Superior temporal gyrus (tissue), 1 donor: ENCODE results near the gene SPTB.
"Not testable (repeated sequence)": the region's sequence is repeated elsewhere in the genome, so short reads cannot be mapped to it uniquely, and the experiment has no call there.

Source experiments
- DNase-seq: peaks from one replicate; pipeline ENCODE4 v3.0.0-alpha.2; 2016; ENCODE audit errors: extremely low spot score

The SPTB gene

DNA sequence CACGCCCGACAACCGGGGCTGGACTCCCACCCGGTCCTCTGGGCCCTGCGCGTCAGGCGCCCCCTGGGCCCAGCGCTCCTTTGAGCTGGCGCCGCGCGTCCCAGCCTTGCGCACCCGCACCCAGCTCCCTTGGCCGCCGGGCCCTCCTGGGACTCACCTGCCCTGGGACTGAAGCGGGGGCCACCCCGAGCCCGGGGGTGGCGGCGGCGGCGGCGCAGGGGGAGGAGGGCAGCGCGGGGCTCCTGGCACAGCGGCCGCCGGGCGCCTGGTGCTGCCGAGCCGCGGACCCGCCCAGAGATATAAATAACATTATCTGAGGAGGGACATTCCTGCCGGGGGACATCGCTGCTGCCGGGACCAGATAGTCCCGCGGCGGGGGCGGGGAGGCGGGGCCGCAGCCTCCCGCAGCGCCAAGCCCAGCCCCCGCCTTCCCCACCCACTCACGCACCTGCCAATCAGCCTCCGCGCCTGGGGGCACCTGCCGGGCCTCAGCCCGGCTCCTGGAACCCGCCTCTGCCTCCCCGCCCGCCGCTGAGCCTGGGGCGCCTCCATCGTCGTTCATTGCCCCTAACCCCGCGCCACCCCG lies at the start of gene SPTB:
Gene SPTB, minus strand, starts transcription at position 273 of the 586 bp plus-strand sequence. CDS start 56,813 bp downstream, outside the sequence.
- DNase-seq: no peak

- no peak for DNase-seq
Observed at GRCh38 chr14:64929014-64929359, 49.3 kb upstream of the SPTB start.

- DNase-seq: no peak
Observed at GRCh38 chr14:64928239-64929013, 48.7 kb upstream of the SPTB start.

DNA sequence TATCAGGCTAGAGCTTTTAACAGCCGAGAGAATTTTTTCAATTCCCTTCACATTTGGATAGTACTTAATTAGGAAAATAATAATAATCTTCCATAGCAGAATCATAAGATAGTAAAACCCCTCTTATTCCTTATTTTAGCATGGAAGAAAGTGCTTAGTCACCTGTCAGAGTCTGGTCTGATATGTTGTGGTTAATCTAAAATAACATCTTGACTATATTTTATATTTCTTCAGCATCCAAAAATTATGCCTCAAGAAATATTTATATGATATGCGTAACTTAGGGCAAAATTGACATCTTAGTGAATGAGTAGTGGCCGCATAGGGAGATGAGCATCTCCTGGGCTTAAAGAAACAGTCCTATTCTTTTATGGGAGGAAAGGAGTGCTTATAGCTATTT lies 47.3 kb upstream of the SPTB start:
- DNase-seq: no peak

GRCh38 chr14:64926398-64926995 lies 46.8 kb upstream of the SPTB start:
- DNase-seq: no peak

DNA sequence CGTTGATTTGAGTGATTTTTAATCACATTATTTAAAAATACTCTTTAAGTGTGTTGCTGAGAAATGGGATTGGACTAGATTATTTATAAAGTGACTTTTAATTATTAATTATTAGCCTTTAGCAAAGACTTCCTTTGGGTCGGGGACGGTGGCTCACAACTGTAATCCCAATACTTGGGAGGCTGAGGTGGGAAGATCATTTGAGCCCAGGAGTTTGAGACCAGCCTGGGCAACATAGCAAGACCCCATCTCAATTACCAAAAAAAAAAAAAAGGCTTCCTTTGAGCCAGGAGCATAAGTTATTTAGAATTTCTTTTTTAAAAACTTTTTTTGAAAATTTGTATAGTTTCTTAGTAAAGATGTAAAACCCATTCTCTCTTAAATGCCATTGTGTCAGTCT lies 43.3 kb upstream of the SPTB start:
- no peak for DNase-seq

DNA sequence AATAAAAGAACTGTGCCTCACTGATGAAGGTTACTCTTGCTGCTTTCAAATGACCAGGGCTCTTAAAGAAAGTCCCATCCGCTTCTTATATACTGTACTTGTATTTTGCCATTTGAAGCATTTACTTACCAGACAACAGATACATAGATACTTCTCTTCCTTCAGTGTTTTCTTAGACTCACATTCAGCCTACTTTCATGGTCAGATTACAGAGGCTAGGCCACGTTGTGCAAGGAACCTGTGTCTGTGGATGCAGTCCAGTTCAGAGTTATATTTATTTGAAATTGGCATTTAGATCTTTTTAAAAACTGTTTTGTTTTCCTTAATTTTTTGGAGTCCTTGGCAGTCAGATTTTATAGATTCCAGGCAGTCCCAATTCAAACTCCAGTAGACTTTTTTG lies 40.8 kb upstream of the SPTB start:
- no peak for DNase-seq

GRCh38 chr14:64919618-64920017 lies 39.9 kb upstream of the SPTB start:
- DNase-seq: no peak

GRCh38 chr14:64919215-64919614 lies 39.5 kb upstream of the SPTB start:
- no peak for DNase-seq

DNA sequence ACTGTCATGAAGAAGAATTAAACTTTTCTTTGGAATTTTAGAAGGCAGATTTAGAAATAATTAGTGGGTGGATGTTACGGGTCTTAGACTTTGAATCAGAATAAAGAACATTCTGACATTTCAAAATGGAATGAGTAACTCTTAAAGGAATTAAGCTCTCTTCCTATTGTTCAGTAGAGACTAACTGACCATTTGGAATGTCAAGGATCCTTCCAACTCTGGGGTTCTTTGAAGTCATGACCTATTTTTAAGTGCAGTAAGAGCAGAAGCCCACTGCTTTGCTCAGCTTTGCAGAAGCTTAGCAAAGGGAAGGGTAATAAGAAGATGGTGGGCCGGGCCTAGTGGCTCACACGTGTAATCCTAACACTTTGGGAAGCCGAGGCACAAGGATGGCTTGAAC lies 38.5 kb upstream of the SPTB start:
- DNase-seq: no peak

- DNase-seq: no peak
Observed at GRCh38 chr14:64915797-64916196, 36.1 kb upstream of the SPTB start.

- DNase-seq: no peak
Observed at GRCh38 chr14:64915029-64915424, 35.3 kb upstream of the SPTB start.

GRCh38 chr14:64914237-64915028 lies 34.7 kb upstream of the SPTB start, which contains the start of gene CHURC1:
Gene CHURC1, plus strand, starts transcription at chr14:64914455. Its CDS starts 41 bp downstream, at chr14:64914496.
- DNase-seq: peak; percentile 99

- DNase-seq: not testable (repeated sequence)
Observed at GRCh38 chr14:64913477-64913876, 33.8 kb upstream of the SPTB start.

GRCh38 chr14:64912261-64912660 lies 32.6 kb upstream of the SPTB start:
- no peak for DNase-seq

DNA sequence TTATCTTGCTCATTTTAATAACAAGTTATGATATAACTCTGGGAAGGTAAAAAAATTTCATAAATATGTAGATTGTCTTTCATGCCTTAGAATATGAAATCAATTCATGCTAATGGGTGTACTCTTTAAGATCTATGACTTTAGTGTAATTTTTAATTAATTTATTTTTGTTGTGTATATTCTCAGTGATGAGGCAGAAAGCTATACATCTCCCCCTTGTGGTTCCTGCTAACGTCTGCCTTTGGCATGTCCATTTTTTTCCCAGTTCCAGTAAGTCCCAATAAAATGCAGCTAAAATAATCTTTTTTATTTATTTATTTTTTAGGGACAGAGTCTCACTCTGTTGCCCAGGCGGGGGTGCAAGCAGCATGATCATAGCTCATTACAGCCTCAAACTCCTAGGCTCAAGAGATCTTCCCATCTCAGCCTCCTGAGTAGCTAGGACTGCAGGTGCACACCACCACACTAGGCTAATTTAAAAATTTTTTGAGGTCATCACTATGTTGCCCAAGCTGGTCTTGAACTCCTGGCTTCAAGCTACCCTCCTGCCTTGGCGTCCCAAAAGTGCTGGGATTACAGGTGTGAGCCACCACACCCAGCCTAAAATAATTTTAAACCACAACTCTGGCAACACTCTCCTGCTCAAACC lies 31.3 kb upstream of the SPTB start:
- peak; percentile 50 for DNase-seq

- DNase-seq: no peak
Observed at GRCh38 chr14:64906022-64906421, 26.3 kb upstream of the SPTB start.

DNA sequence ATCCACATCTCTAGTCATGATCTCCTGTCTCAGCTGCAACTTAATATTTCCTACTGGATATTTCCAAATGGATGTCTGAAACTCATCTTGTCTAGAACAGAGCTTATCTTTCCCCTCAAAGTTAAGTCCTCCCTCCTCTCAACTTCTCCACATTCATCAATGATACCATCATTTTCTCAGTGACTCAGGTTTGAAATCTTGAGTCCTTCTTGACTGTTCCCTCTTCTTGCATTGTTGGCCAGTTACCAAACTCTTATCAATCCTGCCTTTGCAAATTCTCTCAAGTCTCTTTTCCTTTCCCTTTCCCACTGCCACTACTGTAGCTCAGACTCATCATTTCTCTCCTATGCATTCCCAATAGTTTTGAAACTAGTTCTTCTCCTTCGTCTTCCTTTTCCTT lies 20.3 kb upstream of the SPTB start:
- no peak for DNase-seq

- peak; percentile 86 for DNase-seq
Observed at GRCh38 chr14:64891839-64892375, 12.2 kb upstream of the SPTB start.

DNA sequence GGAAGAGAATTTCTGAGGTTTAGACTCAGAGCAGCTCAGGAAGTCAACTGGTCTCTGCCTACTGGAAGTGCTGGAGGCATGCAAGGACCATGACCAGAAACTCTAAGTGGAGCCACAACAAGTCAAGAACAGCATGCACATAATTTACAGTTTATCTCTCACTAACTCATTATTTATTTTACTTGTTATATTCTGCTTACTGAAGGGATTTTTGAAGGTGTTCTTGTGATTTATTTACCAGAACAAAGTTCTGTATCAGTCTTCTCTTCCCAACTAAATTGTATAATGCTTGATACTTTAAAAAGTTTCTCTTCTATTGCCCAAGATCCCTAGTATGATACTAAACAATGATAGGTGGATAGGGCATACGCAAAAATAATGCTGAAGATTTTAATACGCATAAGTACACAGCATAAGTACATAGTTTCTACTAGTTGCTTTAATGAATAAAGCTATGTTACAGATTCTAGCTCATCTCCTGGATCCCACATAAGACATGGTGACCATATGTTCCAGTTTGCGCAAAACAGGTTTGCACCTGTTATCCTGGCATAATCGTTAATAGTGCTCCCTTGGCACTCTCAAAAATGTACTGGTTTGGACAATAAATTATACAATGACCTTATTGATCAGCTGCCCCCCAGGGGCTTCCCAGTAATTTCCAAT lies 11.6 kb upstream of the SPTB start:
- no peak for DNase-seq

- DNase-seq: no peak
Observed at GRCh38 chr14:64889352-64889751, 9.6 kb upstream of the SPTB start.
